GM13976 (cell line): ENCODE measurements around the gene MBD3.

Experiments
- DNase-seq: peaks from one replicate; pipeline ENCODE4 v3.0.0; 2012; ENCODE audit warnings: low spot score
- CTCF ChIP-seq: IDR thresholded peaks from 2 replicates; pipeline ENCODE4 v1.5.1; 2012; ENCODE audit warnings: borderline replicate concordance, mild to moderate bottlenecking; ENCODE audit not compliant: insufficient read depth; ENCODE audit errors: extremely low read depth, missing control alignments, control extremely low read depth
- in situ Hi-C: fragments of 300-500 bp; cut with MboI; formaldehyde crosslinking; loops from one replicate; pipeline ENCODE4 v1.12.0; 2022; ENCODE audit warnings: low sequenced_read_pairs, mixed read lengths, inconsistent platforms; ENCODE audit not compliant: unreplicated experiment

Gene MBD3

GRCh38 chr19:1556390-1557070 lies 36.1 kb downstream of the MBD3 start:
- in situ Hi-C loops, result no loop called here
- no peak for DNase-seq
- no peak for TF ChIP-seq CTCF

GRCh38 chr19:1555487-1556389 lies 36.9 kb downstream of the MBD3 start:
- no peak for TF ChIP-seq CTCF
- in situ Hi-C loops, result no loop called here
- DNase-seq, result no peak

- DNase-seq, result no peak
- TF ChIP-seq CTCF, result no peak
- in situ Hi-C loops, result no loop called here
These were observed 37.7 kb downstream of the MBD3 start for GRCh38 chr19:1554968-1555367.

- TF ChIP-seq CTCF, result no peak
- no peak for DNase-seq
- in situ Hi-C loops, result no loop called here
These were observed 39.2 kb downstream of the MBD3 start for GRCh38 chr19:1553415-1553814.

- no peak for TF ChIP-seq CTCF
- DNase-seq, result no peak
- in situ Hi-C loops, result no loop called here
These were observed 41.3 kb downstream of the MBD3 start for GRCh38 chr19:1551068-1552040.
